Smooth muscle cell (in vitro differentiated cells): ENCODE results near the gene RGPD8. TPM values are rescaled to one million over a fixed set of nuclear protein-coding genes. Genes with fewer than 3 reads are reported as not detected.

Source experiments
- DNase-seq: peaks from one replicate; lab custom pipeline; 2025; ENCODE audit not compliant: unreplicated experiment; lab: John Stamatoyannopoulos, UW
- H2AFZ ChIP-seq: fragments of 200-600 bp; sonication (generic); 2 replicates; pipeline ENCODE4 v1.6.0; 2016; ENCODE audit warnings: antibody characterized with exemption, low read depth, mild to moderate bottlenecking
- H3F3A ChIP-seq: fragments of 200-600 bp; sonication (generic); 2 replicates; pipeline ENCODE4 v1.6.0; 2017; ENCODE audit warnings: antibody characterized with exemption, low read depth
- H3K27ac ChIP-seq: fragments of 200-600 bp; sonication (generic); 2 replicates; pipeline ENCODE4 v1.5.1; 2016; ENCODE audit warnings: low read depth, mild to moderate bottlenecking
- H3K27me3 ChIP-seq: fragments of 200-600 bp; sonication (generic); 2 replicates; pipeline ENCODE4 v1.6.1; 2016; ENCODE audit warnings: low read depth, mild to moderate bottlenecking
- H3K36me3 ChIP-seq: fragments of 200-600 bp; sonication (generic); 2 replicates; pipeline ENCODE4 v1.5.1; 2016; ENCODE audit warnings: low read depth
- H3K4me1 ChIP-seq: fragments of 200-600 bp; sonication (generic); 2 replicates; pipeline ENCODE4 v1.5.1; 2016; ENCODE audit warnings: low read depth
- H3K4me2 ChIP-seq: fragments of 200-600 bp; sonication (generic); 2 replicates; pipeline ENCODE4 v1.6.0; 2016; ENCODE audit warnings: mild to moderate bottlenecking
- H3K4me3 ChIP-seq: fragments of 200-600 bp; sonication (generic); 2 replicates; pipeline ENCODE4 v1.5.1; 2016; ENCODE audit warnings: mild to moderate bottlenecking
- H3K79me2 ChIP-seq: fragments of 200-600 bp; sonication (generic); 2 replicates; pipeline ENCODE4 v1.6.0; 2016; ENCODE audit warnings: low read depth, mild to moderate bottlenecking
- H3K9ac ChIP-seq: fragments of 200-600 bp; sonication (generic); 2 replicates; pipeline ENCODE4 v1.6.0; 2016; ENCODE audit warnings: low read depth
- H3K9me3 ChIP-seq: fragments of 200-600 bp; sonication (generic); replicated peaks from 2 replicates; pipeline ENCODE4 v1.5.1; 2016; ENCODE audit warnings: low read depth
- H4K20me1 ChIP-seq: fragments of 200-600 bp; sonication (generic); 2 replicates; pipeline ENCODE4 v1.6.0; 2016; ENCODE audit warnings: low read depth
- CTCF ChIP-seq: fragments of 200-600 bp; sonication (generic); IDR thresholded peaks from 2 replicates; pipeline ENCODE4 v1.5.1; 2017; ENCODE audit warnings: borderline replicate concordance, mild to moderate bottlenecking, antibody characterized with exemption; ENCODE audit not compliant: insufficient read depth, poor library complexity, severe bottlenecking
- WGBS: methylation state at CpG from one replicate; pipeline ENCODE4 v1.1.7; 2016; ENCODE audit warnings: low lambda C conversion rate; 5-methylcytosine and 5-hydroxymethylcytosine counted together
- polyA plus RNA-seq: library from polyadenylated mRNA; unstranded; fragments of >200 nt; fragmentation: Nextera tagmentation; extraction: Ambion mirVana; gene quantifications from 2 replicates; pipeline ENCODE4 v1.2.1, GENCODE V29; 2016
- total RNA-seq: library from RNA; depleted of rRNA; stranded (reverse); fragments of >200 nt; gene quantifications from 2 replicates; pipeline ENCODE4 v1.2.3, GENCODE V29; 2014

Gene RGPD8
- total and polyA plus RNA-seq, 2 experiments from 2014 or later, result 1.1 to 13.1 TPM

GRCh38 chr2:112345030-112346027 is 88.1 kb downstream of the RGPD8 start:
- DNase-seq, result no peak
- H3F3A ChIP-seq, result no peaks in the 10 kb centered on the region
- H2AFZ ChIP-seq, result no peak overlapping the region
- H3K4me1 ChIP-seq, result no peaks in the 10 kb centered on the region
- no peaks in the 10 kb centered on the region for H3K9me3 ChIP-seq
- no peak overlapping the region for H3K27ac ChIP-seq
- H3K9ac ChIP-seq, result no peak overlapping the region
- no peak overlapping the region for H3K4me3 ChIP-seq
- WGBS, result 88% methylated on average over 30 of the region's 30 CpGs
- H3K79me2 ChIP-seq, result no peaks in the 10 kb centered on the region
- H4K20me1 ChIP-seq, result no peaks in the 10 kb centered on the region
- H3K36me3 ChIP-seq, result no peaks in the 10 kb centered on the region
- no peak for TF ChIP-seq CTCF
- no peak overlapping the region for H3K4me2 ChIP-seq
- H3K27me3 ChIP-seq, result no peaks in the 10 kb centered on the region

DNA sequence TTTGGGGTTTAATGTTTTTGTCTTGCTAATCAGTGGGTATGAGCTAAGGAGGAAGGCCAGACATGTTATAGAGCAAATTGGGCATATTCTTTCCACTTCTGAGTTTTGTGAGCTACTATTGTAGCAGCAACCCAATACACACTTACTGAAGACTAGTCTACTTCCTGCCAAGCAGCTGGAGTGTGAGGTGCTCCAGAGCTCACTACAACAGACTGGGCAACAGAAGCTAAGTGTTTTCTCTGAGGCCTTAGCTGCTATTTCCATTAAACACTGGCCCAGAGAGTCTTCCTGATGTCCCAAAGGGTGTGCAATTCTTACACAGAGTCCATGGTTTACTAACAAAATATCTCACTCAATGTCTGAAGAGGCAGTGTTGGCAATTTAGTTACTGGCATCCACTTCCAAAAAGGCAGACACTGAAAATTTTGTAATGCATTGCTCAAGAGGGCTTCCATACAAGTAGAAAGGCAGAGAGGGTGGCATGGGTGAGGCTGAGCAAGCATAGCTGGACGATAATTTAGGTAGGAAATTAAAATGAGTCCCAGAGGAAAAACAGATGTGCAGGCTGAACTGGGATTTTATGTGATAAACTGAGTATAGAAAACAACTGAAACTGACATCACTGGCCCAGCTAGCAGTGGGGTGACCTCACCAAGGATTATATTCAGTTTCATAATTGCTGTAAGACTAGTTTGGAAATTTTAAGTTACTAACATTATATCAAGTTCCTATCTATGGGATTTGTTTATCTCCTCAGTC is 89.4 kb downstream of the RGPD8 start:
- no peak for DNase-seq
- Histone ChIP-seq H3K79me2 (no peaks in the 10 kb centered on the region), H2AFZ (no peak overlapping the region), H3K36me3 (no peaks in the 10 kb centered on the region), H3K4me1 (no peaks in the 10 kb centered on the region), H3K4me2 (no peak overlapping the region), H3K9ac (no peak overlapping the region), H3K9me3 (no peaks in the 10 kb centered on the region), H3K27ac (no peak overlapping the region), H4K20me1 (no peaks in the 10 kb centered on the region), H3K27me3 (no peaks in the 10 kb centered on the region), H3K4me3 (no peak overlapping the region), H3F3A (no peaks in the 10 kb centered on the region)
- WGBS, result 68% methylated on average over 1 of the region's 1 CpG
- no peak for TF ChIP-seq CTCF

- H3K27ac ChIP-seq, result peak overlapping the region; percentile 16
- H2AFZ ChIP-seq, result no peak overlapping the region
- no peak for TF ChIP-seq CTCF
- no peaks in the 10 kb centered on the region for H3K4me1 ChIP-seq
- H3K4me2 ChIP-seq, result no peak overlapping the region
- no peak for DNase-seq
- H3K9me3 ChIP-seq, result no peaks in the 10 kb centered on the region
- H3K36me3 ChIP-seq, result no peaks in the 10 kb centered on the region
- 66% methylated on average over 2 of the region's 2 CpGs for WGBS
- H3K27me3 ChIP-seq, result no peaks in the 10 kb centered on the region
- H4K20me1 ChIP-seq, result no peaks in the 10 kb centered on the region
- H3F3A ChIP-seq, result no peaks in the 10 kb centered on the region
- H3K79me2 ChIP-seq, result no peaks in the 10 kb centered on the region
- H3K9ac ChIP-seq, result no peak overlapping the region
- no peak overlapping the region for H3K4me3 ChIP-seq
Measured at GRCh38 chr2:112342067-112342550, 91.3 kb downstream of the RGPD8 start.
